ENCODE measurements around the gene CARMIL1.
"Not testable (repeated sequence)": the region's sequence is repeated elsewhere in the genome, so short reads cannot be mapped to it uniquely, and the experiment has no call there.

- not testable (repeated sequence) for TF ChIP-seq CTCF, POLR2A, POLR2AphosphoS5, EP300 (IDR thresholded peaks at IDR 0.05)
Measured at GRCh38 chr6:25444521-25444920, 165.3 kb downstream of the CARMIL1 start.
